Endothelial cell of umbilical vein (primary cell): Measurements from ENCODE around the gene CCR5AS.

Experiments used
- BruUV-seq: library from RNA; stranded (reverse); fragments of 400-500 nt; replicated peaks from 2 replicates; lab custom pipeline; 2021; lab: Mats Ljungman, UMichigan
- CTCF ChIA-PET: fragments of 300-600, 350-600 bp; sonication (Branson Sonifier 250); formaldehyde crosslinking; loops from one replicate; lab custom pipeline; 2021; ENCODE audit warnings: antibody characterized with exemption, inconsistent platforms; lab: Charles Lee
- POLR2A ChIA-PET: fragments of 300-600, 350-600 bp; sonication (Branson Sonifier 250); formaldehyde crosslinking; loops from one replicate; lab custom pipeline; 2021; ENCODE audit warnings: antibody characterized with exemption, inconsistent platforms; lab: Charles Lee
- DNase-seq: peaks from one replicate; pipeline ENCODE4 v3.0.0-alpha.2; 2011; ENCODE audit warnings: low read depth, low spot score
- FAIRE-seq: peaks from 2 replicates; lab custom pipeline; 2011; peaks lifted over from hg19 to GRCh38; lab: Jason Lieb, UNC
- H2AFZ ChIP-seq: 2 replicates; pipeline ENCODE4 v1.6.0; 2012; ENCODE audit warnings: low read depth, low read length, control low read depth, inconsistent platforms
- H3K27ac ChIP-seq: 2 replicates; pipeline ENCODE4 v1.5.1; 2011; ENCODE audit warnings: low read depth, mild to moderate bottlenecking, control low read depth, low read length, moderate library complexity; ENCODE audit not compliant: insufficient read depth
- H3K27me3 ChIP-seq, 2 experiments: 2 replicates each; pipeline versions ENCODE4 v1.6.0 to v1.6.1; 2011; ENCODE audit warnings: low read length in 2 of 2, mixed read lengths in 1 of 2; ENCODE audit not compliant: control insufficient read depth in 2 of 2, insufficient read depth in 2 of 2
- H3K36me3 ChIP-seq, 2 experiments: 2 replicates in 1 of 2; 3 replicates in 1 of 2; pipeline ENCODE4 v1.5.1; 2011; ENCODE audit warnings: low read length in 2 of 2, mild to moderate bottlenecking in 1 of 2, moderate library complexity in 1 of 2; ENCODE audit not compliant: control insufficient read depth in 2 of 2, insufficient read depth in 2 of 2; ENCODE audit errors: extremely low read depth in 1 of 2
- H3K4me1 ChIP-seq: 3 replicates; pipeline ENCODE4 v1.5.1; 2011; ENCODE audit warnings: mild to moderate bottlenecking, low read length; ENCODE audit not compliant: control insufficient read depth, insufficient read depth; ENCODE audit errors: extremely low read depth
- H3K4me2 ChIP-seq: 2 replicates; pipeline ENCODE4 v1.6.1; 2011; ENCODE audit warnings: low read length, control low read depth, mixed read lengths; ENCODE audit not compliant: insufficient read depth
- H3K4me3 ChIP-seq, 3 experiments: fragments of 200-600 bp in 1 of 3; sonication (generic), shearing (Covaris generic) in 1 of 3; replicated peaks in 1 of 3; 2 replicates each; pipeline ENCODE4 v1.5.1; 2011 to 2016; ENCODE audit warnings: control low read depth in 3 of 3, low read length in 3 of 3, mild to moderate bottlenecking in 2 of 3, inconsistent platforms in 1 of 3, low read depth in 1 of 3, moderate library complexity in 1 of 3; ENCODE audit not compliant: insufficient read depth in 1 of 3
- H3K79me2 ChIP-seq: 2 replicates; pipeline ENCODE4 v1.6.0; 2012; ENCODE audit warnings: low read length, inconsistent platforms; ENCODE audit not compliant: control insufficient read depth, insufficient read depth
- H3K9ac ChIP-seq: replicated peaks from 2 replicates; pipeline ENCODE3; 2011; ENCODE audit warnings: low read length, control low read depth; ENCODE audit not compliant: insufficient read depth; ENCODE audit errors: extremely low read depth
- H3K9me1 ChIP-seq: replicated peaks from 3 replicates; pipeline ENCODE4 v1.6.0; 2011; ENCODE audit warnings: mild to moderate bottlenecking, low read length; ENCODE audit not compliant: control insufficient read depth, insufficient read depth; ENCODE audit errors: extremely low read depth
- H3K9me3 ChIP-seq: replicated peaks from 2 replicates; pipeline ENCODE4 v1.5.1; 2012; ENCODE audit warnings: low read length, inconsistent platforms; ENCODE audit not compliant: control insufficient read depth, insufficient read depth
- H4K20me1 ChIP-seq: replicated peaks from 2 replicates; pipeline ENCODE3; 2011; ENCODE audit warnings: mild to moderate bottlenecking, low read length; ENCODE audit not compliant: control insufficient read depth, insufficient read depth; ENCODE audit errors: extremely low read depth
- FOS ChIP-seq: IDR thresholded peaks from 2 replicates; pipeline ENCODE4 v1.6.1; 2011; ENCODE audit warnings: mild to moderate bottlenecking, low read length, moderate library complexity, borderline replicate concordance; ENCODE audit not compliant: insufficient read depth
- GATA2 ChIP-seq: IDR thresholded peaks from 2 replicates; pipeline ENCODE4 v1.7.0; 2011; ENCODE audit warnings: low read depth, mild to moderate bottlenecking, moderate library complexity, mixed read lengths, low read length; ENCODE audit not compliant: insufficient read length, insufficient read depth
- MYC ChIP-seq: IDR thresholded peaks from one replicate; pipeline ENCODE4 v1.6.1; 2011; ENCODE audit warnings: mild to moderate bottlenecking, low read depth, low read length
- POLR2A ChIP-seq: IDR thresholded peaks from 2 replicates; pipeline ENCODE4 v1.6.1; 2012; ENCODE audit warnings: low read depth, mild to moderate bottlenecking, control low read depth, low read length
- dilution Hi-C: fragments of 300-500 bp; cut with MboI; formaldehyde crosslinking; loops from one replicate; pipeline ENCODE4 v1.15.0; 2019; ENCODE audit warnings: low sequenced_read_pairs; ENCODE audit not compliant: extremely low pct_ligation_motif_present
- intact Hi-C: fragments of 100-400 bp; cut with micrococcal nuclease; formaldehyde crosslinking; loops from one replicate; pipeline ENCODE4 v1.10.0; 2022
- TF ChIP-seq, protein P1 (sequence below): IDR thresholded peaks from 2 replicates; pipeline ENCODE4 v1.6.1; 2011; ENCODE audit not compliant: insufficient read depth, insufficient read length
- TF ChIP-seq, protein P2 (sequence below), 2 donors: IDR thresholded peaks; 1 replicate in 1 of 2; 2 replicates in 1 of 2; pipeline ENCODE4 v1.5.1; 2011; ENCODE audit warnings: low read length in 2 of 2, mild to moderate bottlenecking in 2 of 2, moderate library complexity in 2 of 2, control low read depth in 1 of 2, inconsistent platforms in 1 of 2, low read depth in 1 of 2; ENCODE audit not compliant: insufficient read depth in 1 of 2; ENCODE audit errors: extremely low read depth in 1 of 2

The CCR5AS gene

DNA sequence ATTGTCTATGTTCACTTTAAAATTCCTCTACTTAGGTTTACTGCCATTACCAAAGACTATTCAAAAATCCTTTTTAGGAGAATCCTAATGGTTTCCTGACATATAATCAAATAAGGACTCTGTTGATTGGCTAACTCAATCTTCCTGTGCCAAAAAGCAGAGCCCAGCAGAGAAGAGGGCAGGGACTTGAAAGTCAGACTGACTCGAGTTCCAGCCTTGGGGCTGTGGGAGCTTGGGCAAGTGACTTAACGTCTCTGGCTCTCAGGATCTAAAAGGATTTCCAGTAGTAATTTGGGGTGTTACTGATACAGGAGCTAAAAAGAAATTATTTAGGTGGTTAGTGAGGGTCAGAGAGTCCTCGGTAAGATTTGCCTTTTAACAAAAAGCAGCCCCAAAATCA lies 25.2 kb downstream of the CCR5AS start:
- H3K4me3 ChIP-seq: no peak overlapping the region

More for the DNA sequence above, 25.2 kb downstream of the CCR5AS start:
- Histone ChIP-seq H4K20me1 (no peaks in the 10 kb centered on the region), H3K9me3 (no peaks in the 10 kb centered on the region), H3K36me3 (no peaks in the 10 kb centered on the region), H3K9me1 (no peaks in the 10 kb centered on the region), H3K79me2 (no peaks in the 10 kb centered on the region), H3K9ac (no peak overlapping the region), H3K4me2 (no peak overlapping the region), H3K4me1 (no peaks in the 10 kb centered on the region), H3K27ac (no peak overlapping the region), H3K27me3 (peaks cover 4 to 15% of the 10 kb centered on the region in 2 experiments), H2AFZ (no peak overlapping the region)
- TF ChIP-seq FOS: no peak
- no peak for TF ChIP-seq MYC
- TF ChIP-seq, protein P1, sequence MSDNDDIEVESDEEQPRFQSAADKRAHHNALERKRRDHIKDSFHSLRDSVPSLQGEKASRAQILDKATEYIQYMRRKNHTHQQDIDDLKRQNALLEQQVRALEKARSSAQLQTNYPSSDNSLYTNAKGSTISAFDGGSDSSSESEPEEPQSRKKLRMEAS: no peak
- TF ChIP-seq, protein P2, sequence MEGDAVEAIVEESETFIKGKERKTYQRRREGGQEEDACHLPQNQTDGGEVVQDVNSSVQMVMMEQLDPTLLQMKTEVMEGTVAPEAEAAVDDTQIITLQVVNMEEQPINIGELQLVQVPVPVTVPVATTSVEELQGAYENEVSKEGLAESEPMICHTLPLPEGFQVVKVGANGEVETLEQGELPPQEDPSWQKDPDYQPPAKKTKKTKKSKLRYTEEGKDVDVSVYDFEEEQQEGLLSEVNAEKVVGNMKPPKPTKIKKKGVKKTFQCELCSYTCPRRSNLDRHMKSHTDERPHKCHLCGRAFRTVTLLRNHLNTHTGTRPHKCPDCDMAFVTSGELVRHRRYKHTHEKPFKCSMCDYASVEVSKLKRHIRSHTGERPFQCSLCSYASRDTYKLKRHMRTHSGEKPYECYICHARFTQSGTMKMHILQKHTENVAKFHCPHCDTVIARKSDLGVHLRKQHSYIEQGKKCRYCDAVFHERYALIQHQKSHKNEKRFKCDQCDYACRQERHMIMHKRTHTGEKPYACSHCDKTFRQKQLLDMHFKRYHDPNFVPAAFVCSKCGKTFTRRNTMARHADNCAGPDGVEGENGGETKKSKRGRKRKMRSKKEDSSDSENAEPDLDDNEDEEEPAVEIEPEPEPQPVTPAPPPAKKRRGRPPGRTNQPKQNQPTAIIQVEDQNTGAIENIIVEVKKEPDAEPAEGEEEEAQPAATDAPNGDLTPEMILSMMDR (IDR thresholded peaks at IDR 0.05; ENCODE audit: extremely low read depth in 1 of 2, insufficient read depth in 1 of 2, low read depth in 1 of 2, low read length in 2 of 2): no peak
- no peak for TF ChIP-seq POLR2A
- TF ChIP-seq GATA2: no peak
- FAIRE-seq (no peak), DNase-seq (no peak)
- dilution Hi-C loops (no loop called here), intact Hi-C loops (no loop called here)
- ChIA-PET POLR2A (no interaction called here), CTCF (interaction anchor here (1.3 to 2.0 kb wide), 3 partner anchors 11 to 46 kb away, joined by 3 to 5 read pairs (median 4); partner anchors contain the start of gene CCR5)
- no TSS peak for BruUV-seq
